GM12878 (cell line): ENCODE data around the gene POU4F2. TPM values are rescaled to one million over a fixed set of nuclear protein-coding genes. Genes with fewer than 3 reads are reported as not detected.

Experiments used
- ATF7 ChIP-seq: fragments of 450-650 bp; IDR thresholded peaks from 2 replicates; pipeline ENCODE4 v1.6.1; 2016; ENCODE audit warnings: low read depth, mild to moderate bottlenecking
- CHD1 ChIP-seq: IDR thresholded peaks from 2 replicates; pipeline ENCODE4 v1.6.1; 2012; ENCODE audit warnings: low read depth, low read length, improper control_type of control experiment
- CUX1 ChIP-seq: IDR thresholded peaks from 2 replicates; pipeline ENCODE4 v1.6.1; 2012; ENCODE audit warnings: improper control_type of control experiment, low read depth, low read length; ENCODE audit not compliant: insufficient replicate concordance
- E2F8 ChIP-seq: fragments of 450-650 bp; IDR thresholded peaks from 2 replicates; pipeline ENCODE4 v1.6.1; 2018; ENCODE audit warnings: mild to moderate bottlenecking, low read depth, moderate library complexity; ENCODE audit not compliant: partially characterized antibody
- IKZF1 ChIP-seq: fragments of 450-650 bp; conservative IDR thresholded peaks from 2 replicates; pipeline ENCODE4 v1.6.1; 2017; ENCODE audit warnings: antibody characterized with exemption, mild to moderate bottlenecking
- MYB ChIP-seq: fragments of 150-350 bp; IDR thresholded peaks from 2 replicates; pipeline ENCODE4 v1.6.1; 2014; ENCODE audit warnings: mild to moderate bottlenecking, low read depth, low read length, borderline replicate concordance
- TBL1XR1 ChIP-seq: IDR thresholded peaks from 2 replicates; pipeline ENCODE4 v1.6.1; 2012; ENCODE audit warnings: low read depth, low read length, improper control_type of control experiment
- polyA plus RNA-seq, 11 experiments: library from polyadenylated mRNA; depleted of rRNA in 4 of 11; unstranded in 6 of 11; stranded (reverse) in 5 of 11; fragments of >200 nt; fragmentation: Nextera tagmentation in 4 of 11; fragmentation: Illumina TruSeq in 1 of 11; extraction: Ambion mirVana in 4 of 11; extraction: Trizol in 1 of 11; gene quantifications; 1 replicate in 1 of 11; 2 replicates in 10 of 11; pipeline versions ENCODE4 v1.2.1 to v1.2.3, GENCODE V29; 2011 to 2016; ENCODE audit warnings: inconsistent platforms in 2 of 11, missing spikeins in 2 of 11, low read depth in 1 of 11
- total RNA-seq, 4 experiments: library from RNA; depleted of rRNA in 3 of 4; stranded (reverse); fragments of >200 nt in 3 of 4; fragmentation: Illumina TruSeq in 1 of 4; extraction: Trizol in 1 of 4; gene quantifications; 2 replicates each; pipeline versions ENCODE4 v1.2.1 to v1.2.3, GENCODE V29; 2013 to 2021

The POU4F2 gene
- total and polyA plus RNA-seq, 10 of the 15 experiments (the other 5 are each of a cell fraction or from before 2014, with no cell fraction given) = 0.05 TPM; not detected in 9

DNA sequence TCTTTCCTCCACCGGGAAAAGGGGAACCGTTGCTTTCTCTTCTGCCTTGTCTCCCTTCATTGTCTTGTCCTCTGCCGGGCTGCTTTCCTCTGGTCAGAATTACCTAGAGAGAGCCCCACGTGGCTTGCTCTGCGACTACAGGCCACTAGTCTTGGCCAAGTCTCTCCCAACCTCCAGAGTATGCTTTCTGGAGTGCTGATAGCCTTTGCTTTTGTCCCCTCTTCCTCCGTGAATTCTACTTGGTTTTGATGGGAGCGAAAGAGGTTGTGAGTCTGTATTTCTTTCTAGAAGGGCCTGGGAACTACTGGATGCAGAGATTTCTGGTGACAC lies 5.3 kb upstream of the POU4F2 start (continued):
- TF ChIP-seq E2F8 (no peak), CHD1 (no peak), MYB (no peak), IKZF1 (no peak), ATF7 (no peak), TBL1XR1 (no peak), CUX1 (no peak)
